Tracheal epithelial cell (primary cell): ENCODE results near the gene C1QTNF7. TPM values are rescaled to one million over a fixed set of nuclear protein-coding genes. Genes with fewer than 3 reads are reported as not detected.

ENCODE experiments used
- total RNA-seq: library from RNA; depleted of rRNA; stranded (reverse); fragments of >200 nt; gene quantifications from 2 replicates; pipeline ENCODE4 v1.2.1, GENCODE V29; 2014

The C1QTNF7 gene
- 0.24 TPM in 1 of 2 replicates, not detected in the other for total RNA-seq

GRCh38 chr4:15427701-15428100 lies at the start of gene C1QTNF7:
Gene C1QTNF7, plus strand, starts transcription at chr4:15428033. Its CDS starts 7,711 bp downstream, at chr4:15435744.

GRCh38 chr4:15469402-15470127 lies 41.7 kb downstream of the C1QTNF7 start, which contains the start of gene CC2D2A:
Gene CC2D2A, plus strand, starts transcription at chr4:15469882. Its CDS starts 6,051 bp downstream, at chr4:15475933.

Other genes starting within 250 kb of the C1QTNF7 start
- 5.3 and 14.3 TPM in 2 replicates for gene CC2D2A, start 41.8 kb downstream of the C1QTNF7 start, total RNA-seq
- gene FBXL5, start 227.3 kb downstream of the C1QTNF7 start, total RNA-seq: 118 and 138 TPM in 2 replicates